Jurkat, Clone E6-1 (cell line): ENCODE results near the gene OR1K1.

Experiments
- DNase-seq: peaks from one replicate; pipeline ENCODE4 v3.0.0-alpha.2; 2011; ENCODE audit warnings: low read depth, low spot score
- H3K4me3 ChIP-seq: 2 replicates; pipeline ENCODE4 v1.5.1; 2011; ENCODE audit warnings: mild to moderate bottlenecking, low read length, control low read depth, moderate library complexity

The OR1K1 gene

DNA sequence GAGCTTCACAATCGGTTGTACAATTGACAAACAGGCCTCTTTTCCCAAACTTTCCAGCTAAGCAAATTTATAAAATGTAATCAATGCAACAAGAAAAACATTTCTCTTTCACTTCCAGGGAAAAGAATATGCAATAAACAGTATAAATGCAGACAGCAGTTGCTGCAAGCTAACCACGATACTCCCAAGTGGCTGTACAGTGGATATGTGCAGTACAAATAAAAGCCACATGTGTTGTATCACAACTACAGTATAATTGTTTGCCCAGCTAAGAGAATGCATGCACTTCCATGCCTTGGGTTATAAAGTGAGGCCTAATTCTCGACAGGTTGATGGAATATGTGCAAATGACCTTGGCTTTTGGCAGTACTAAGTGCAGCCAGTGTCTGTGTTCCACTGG, 45.2 kb downstream of the OR1K1 start:
- H3K4me3 ChIP-seq: no peak overlapping the region
- DNase-seq: no peak

GRCh38 chr9:122846371-122846940, 46.5 kb downstream of the OR1K1 start:
- no peak overlapping the region for H3K4me3 ChIP-seq

DNA sequence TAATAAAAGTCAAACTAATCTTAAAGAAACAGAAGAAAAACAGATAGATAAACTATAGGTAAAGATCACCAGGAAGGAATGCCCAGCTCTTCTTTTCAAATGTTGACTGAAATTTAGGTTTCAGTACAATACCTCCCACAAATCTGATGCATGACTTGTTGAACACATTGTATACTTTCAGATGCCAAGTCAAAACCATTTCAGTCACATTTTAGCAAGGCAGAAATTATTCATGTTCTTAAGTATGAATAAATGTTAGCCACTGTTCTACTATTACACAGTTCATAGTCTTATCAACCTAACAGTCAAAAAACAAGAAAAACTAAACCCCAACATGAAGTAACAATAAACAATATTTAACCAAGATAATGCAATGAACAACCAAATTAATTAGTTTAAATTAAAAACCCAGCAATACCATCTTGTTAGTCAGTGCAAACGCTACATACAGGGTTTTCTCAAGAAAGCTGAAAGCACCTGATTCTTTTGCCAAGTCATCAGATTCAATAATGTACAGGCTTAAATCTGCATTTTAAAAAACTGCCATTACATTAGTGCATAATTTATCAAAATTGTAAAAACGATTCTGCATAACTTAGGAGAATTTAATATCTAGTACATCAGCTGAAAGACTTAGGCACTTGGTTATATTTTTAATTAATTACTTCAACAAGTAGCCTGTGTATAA, 48.5 kb downstream of the OR1K1 start:
- DNase-seq: no peak
- no peak overlapping the region for H3K4me3 ChIP-seq

More at GRCh38 chr9:122846371-122846940, 46.5 kb downstream of the OR1K1 start:
- DNase-seq: peak; percentile 93
